ENCODE measurements around the gene MARCHF9. TPM values are rescaled to one million over a fixed set of nuclear protein-coding genes. Genes with fewer than 3 reads are reported as not detected.
"Not testable (repeated sequence)": the region's sequence is repeated elsewhere in the genome, so short reads cannot be mapped to it uniquely, and the experiment has no call there.

The MARCHF9 gene
- polyA plus RNA-seq, 1 of the 3 experiments (the other 2 are of a cell fraction) = 24.2 TPM

- H3K9ac ChIP-seq; POLR2A ChIA-PET; H3K9me3 ChIP-seq; H4K20me1 ChIP-seq (ENCODE audit: insufficient read depth); H3K27me3 ChIP-seq (ENCODE audit: insufficient read depth); H3K4me2 ChIP-seq; H3K9me2 ChIP-seq; H3K27ac ChIP-seq (ENCODE audit: low read depth in 2 of 2, low read length in 1 of 2); DNase-seq; H3K79me2 ChIP-seq (ENCODE audit: insufficient read depth); H2AFZ ChIP-seq (ENCODE audit: low read depth); H3K4me3 ChIP-seq (ENCODE audit: low read depth in 2 of 2, low read length in 1 of 2); H3F3A ChIP-seq (replicated peaks; ENCODE audit: insufficient read depth); H3K4me1 ChIP-seq (ENCODE audit: control insufficient read depth in 1 of 2, insufficient read depth in 2 of 2, low read depth in 1 of 2, low read length in 1 of 2): not testable (repeated sequence)
- peaks cover 0 to 34% of the 10 kb centered on the region in 2 experiments for H3K36me3 ChIP-seq (replicated peaks in 1 of 2; ENCODE audit: control insufficient read depth in 1 of 2, insufficient read depth in 2 of 2, low read length in 1 of 2)
- CTCF ChIA-PET = interaction anchor here (0.7 to 9.4 kb wide), 5 partner anchors 10 to 100 kb away, joined by 3 to 133 read pairs (median 4); partner anchors contain the start of genes AGAP2, B4GALNT1 and OS9
- 96% methylated on average over 16 of the region's 16 CpGs for WGBS (ENCODE audit: low lambda C conversion rate)
These were observed 32.9 kb upstream of the MARCHF9 start for GRCh38 chr12:57721846-57722608.

DNA sequence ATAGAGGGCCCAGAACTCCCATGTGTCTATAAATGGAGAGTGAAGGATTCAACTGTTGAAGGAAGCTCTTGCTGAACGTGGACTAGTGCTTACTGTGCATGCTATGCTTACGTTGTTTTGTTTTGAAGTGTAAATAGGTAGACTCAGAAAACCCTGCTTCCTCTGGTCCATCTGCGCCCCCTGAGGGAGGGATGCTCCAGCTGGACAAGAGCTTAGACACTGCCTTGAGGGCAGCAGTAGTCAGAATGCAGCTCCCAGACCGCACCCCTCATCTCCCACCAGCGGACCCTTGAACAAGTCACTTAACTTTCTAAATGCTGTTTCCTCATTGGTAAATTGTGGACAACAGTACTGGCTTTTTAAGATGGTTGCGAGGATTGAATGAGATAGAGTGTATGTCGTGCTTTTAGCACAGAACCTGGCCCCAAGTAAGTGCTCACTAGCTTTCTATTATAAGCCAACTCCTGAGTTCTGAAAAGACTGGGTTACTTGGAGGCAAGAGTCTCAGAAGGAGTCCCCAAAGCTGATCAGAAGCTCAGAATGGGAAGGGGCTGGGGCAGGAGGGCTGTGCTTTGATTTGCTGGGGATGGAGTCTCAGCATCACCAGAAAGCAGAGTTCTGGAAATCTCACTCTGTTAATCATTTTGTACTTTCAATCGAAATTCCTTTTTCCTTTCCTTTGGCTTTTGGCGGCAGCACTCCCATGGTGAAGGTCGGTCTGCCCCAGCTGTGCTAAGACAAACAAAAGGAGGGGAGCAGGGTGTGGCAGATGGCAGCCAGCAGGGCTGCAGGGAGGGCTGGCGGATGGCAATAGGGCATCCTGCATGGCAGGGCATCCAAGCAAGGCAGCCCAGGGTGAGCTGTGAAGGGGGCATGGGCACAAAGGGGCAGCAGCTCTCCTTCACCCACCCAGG lies 31.9 kb upstream of the MARCHF9 start:
- 69% methylated on average over 10 of the region's 11 CpGs for WGBS (ENCODE audit: low lambda C conversion rate)
- Histone ChIP-seq H3K4me1 (ENCODE audit: control insufficient read depth in 1 of 2, insufficient read depth in 2 of 2, low read depth in 1 of 2, low read length in 1 of 2) (peaks cover 0 to 8% of the 10 kb centered on the region in 2 experiments; a peak in 1 of 4 replicates), H3K9me2 (no peaks in the 10 kb centered on the region), H3K27ac (ENCODE audit: low read depth in 2 of 2, low read length in 1 of 2) (no peak overlapping the region), H3K4me3 (ENCODE audit: low read depth in 2 of 2, low read length in 1 of 2) (no peak overlapping the region), H3K79me2 (ENCODE audit: insufficient read depth) (no peaks in the 10 kb centered on the region), H3F3A (replicated peaks; ENCODE audit: insufficient read depth) (peaks cover 12% of the 10 kb centered on the region), H2AFZ (ENCODE audit: low read depth) (no peak overlapping the region), H3K27me3 (ENCODE audit: insufficient read depth) (no peaks in the 10 kb centered on the region), H3K4me2 (no peak overlapping the region), H4K20me1 (ENCODE audit: insufficient read depth) (no peaks in the 10 kb centered on the region), H3K9ac (no peak overlapping the region), H3K36me3 (replicated peaks in 1 of 2; ENCODE audit: control insufficient read depth in 1 of 2, insufficient read depth in 2 of 2, low read length in 1 of 2) (peaks cover 3 to 34% of the 10 kb centered on the region in 2 experiments), H3K9me3 (no peaks in the 10 kb centered on the region)
- ChIA-PET CTCF (interaction anchor here (1.2 to 9.4 kb wide), 5 partner anchors 11 to 140 kb away, joined by 4 to 133 read pairs (median 5); partner anchors contain the start of genes AGAP2 and B4GALNT1), POLR2A (no interaction called here)
- TF ChIP-seq, protein P1, sequence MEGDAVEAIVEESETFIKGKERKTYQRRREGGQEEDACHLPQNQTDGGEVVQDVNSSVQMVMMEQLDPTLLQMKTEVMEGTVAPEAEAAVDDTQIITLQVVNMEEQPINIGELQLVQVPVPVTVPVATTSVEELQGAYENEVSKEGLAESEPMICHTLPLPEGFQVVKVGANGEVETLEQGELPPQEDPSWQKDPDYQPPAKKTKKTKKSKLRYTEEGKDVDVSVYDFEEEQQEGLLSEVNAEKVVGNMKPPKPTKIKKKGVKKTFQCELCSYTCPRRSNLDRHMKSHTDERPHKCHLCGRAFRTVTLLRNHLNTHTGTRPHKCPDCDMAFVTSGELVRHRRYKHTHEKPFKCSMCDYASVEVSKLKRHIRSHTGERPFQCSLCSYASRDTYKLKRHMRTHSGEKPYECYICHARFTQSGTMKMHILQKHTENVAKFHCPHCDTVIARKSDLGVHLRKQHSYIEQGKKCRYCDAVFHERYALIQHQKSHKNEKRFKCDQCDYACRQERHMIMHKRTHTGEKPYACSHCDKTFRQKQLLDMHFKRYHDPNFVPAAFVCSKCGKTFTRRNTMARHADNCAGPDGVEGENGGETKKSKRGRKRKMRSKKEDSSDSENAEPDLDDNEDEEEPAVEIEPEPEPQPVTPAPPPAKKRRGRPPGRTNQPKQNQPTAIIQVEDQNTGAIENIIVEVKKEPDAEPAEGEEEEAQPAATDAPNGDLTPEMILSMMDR (IDR thresholded peaks at IDR 0.05) = no peak
- no peak; the same call in 1 of the 2 replicates for TF ChIP-seq POLR2AphosphoS5 (IDR thresholded peaks at IDR 0.05; ENCODE audit: low read depth, low read length)
- TF ChIP-seq RXRA (IDR thresholded peaks at IDR 0.05; ENCODE audit: borderline replicate concordance, low read depth) = no peak
- TF ChIP-seq GABPA (IDR thresholded peaks at IDR 0.05; ENCODE audit: low read depth) = no peak
- TF ChIP-seq TAF1 (IDR thresholded peaks at IDR 0.05; ENCODE audit: borderline replicate concordance, low read depth, low read length) = no peak
- TF ChIP-seq ELF1 (IDR thresholded peaks at IDR 0.05) = no peak
- TF ChIP-seq, protein P2, sequence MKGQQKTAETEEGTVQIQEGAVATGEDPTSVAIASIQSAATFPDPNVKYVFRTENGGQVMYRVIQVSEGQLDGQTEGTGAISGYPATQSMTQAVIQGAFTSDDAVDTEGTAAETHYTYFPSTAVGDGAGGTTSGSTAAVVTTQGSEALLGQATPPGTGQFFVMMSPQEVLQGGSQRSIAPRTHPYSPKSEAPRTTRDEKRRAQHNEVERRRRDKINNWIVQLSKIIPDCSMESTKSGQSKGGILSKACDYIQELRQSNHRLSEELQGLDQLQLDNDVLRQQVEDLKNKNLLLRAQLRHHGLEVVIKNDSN (IDR thresholded peaks at IDR 0.05; ENCODE audit: borderline replicate concordance, low read depth) = no peak
- no peak for TF ChIP-seq MXI1 (IDR thresholded peaks at IDR 0.05; ENCODE audit: low read depth, low read length)
- TF ChIP-seq MEF2A (IDR thresholded peaks at IDR 0.05; ENCODE audit: borderline replicate concordance, low read depth) = no peak
- no peak for TF ChIP-seq GATA2 (CRISPR knock-in tag; IDR thresholded peaks at IDR 0.05)
- no peak for TF ChIP-seq SMC3 (IDR thresholded peaks at IDR 0.05; ENCODE audit: low read depth, low read length)
- no peak for TF ChIP-seq EP300 (IDR thresholded peaks at IDR 0.05; ENCODE audit: borderline replicate concordance in 1 of 2, low read depth in 1 of 2, low read length in 1 of 2)
- TF ChIP-seq, protein P3, sequence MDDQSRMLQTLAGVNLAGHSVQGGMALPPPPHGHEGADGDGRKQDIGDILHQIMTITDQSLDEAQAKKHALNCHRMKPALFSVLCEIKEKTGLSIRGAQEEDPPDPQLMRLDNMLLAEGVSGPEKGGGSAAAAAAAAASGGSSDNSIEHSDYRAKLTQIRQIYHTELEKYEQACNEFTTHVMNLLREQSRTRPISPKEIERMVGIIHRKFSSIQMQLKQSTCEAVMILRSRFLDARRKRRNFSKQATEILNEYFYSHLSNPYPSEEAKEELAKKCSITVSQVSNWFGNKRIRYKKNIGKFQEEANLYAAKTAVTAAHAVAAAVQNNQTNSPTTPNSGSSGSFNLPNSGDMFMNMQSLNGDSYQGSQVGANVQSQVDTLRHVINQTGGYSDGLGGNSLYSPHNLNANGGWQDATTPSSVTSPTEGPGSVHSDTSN (IDR thresholded peaks at IDR 0.05) = no peak
- DNase-seq = no peak

Data from SK-N-SH (cell line).